Measurements from ENCODE around the gene PPP2R5E. TPM values are rescaled to one million over a fixed set of nuclear protein-coding genes. Genes with fewer than 3 reads are reported as not detected.

Gene PPP2R5E
- total and polyA plus RNA-seq, 2 experiments from 2014 or later, result 15.5 to 22.7 TPM

GRCh38 chr14:63452796-63453195 is 90.4 kb downstream of the PPP2R5E start:
- no peaks in the 10 kb centered on the region for H3K27me3 ChIP-seq
- H3K4me1 ChIP-seq (ENCODE audit: low read depth), result peaks cover 14% of the 10 kb centered on the region
- H3K36me3 ChIP-seq, result no peaks in the 10 kb centered on the region
- no peaks in the 10 kb centered on the region for H3K9me3 ChIP-seq (ENCODE audit: low read depth)
- H3K27ac ChIP-seq, result no peak overlapping the region
- no peak for DNase-seq (ENCODE audit: low read depth in 1 of 2, low spot score in 1 of 2)
- H3K4me3 ChIP-seq, result no peak overlapping the region
- no peak for TF ChIP-seq CTCF (IDR thresholded peaks at IDR 0.05; ENCODE audit: low read depth, low read length)

GRCh38 chr14:63448841-63449240 is 94.3 kb downstream of the PPP2R5E start:
- no peak for DNase-seq (ENCODE audit: low read depth in 1 of 2, low spot score in 1 of 2)
- no peaks in the 10 kb centered on the region for H3K36me3 ChIP-seq
- H3K4me1 ChIP-seq (ENCODE audit: low read depth), result peaks cover 9% of the 10 kb centered on the region
- no peak overlapping the region for H3K27ac ChIP-seq
- H3K9me3 ChIP-seq (ENCODE audit: low read depth), result no peaks in the 10 kb centered on the region
- H3K27me3 ChIP-seq, result no peaks in the 10 kb centered on the region
- H3K4me3 ChIP-seq, result no peak overlapping the region
- TF ChIP-seq CTCF (IDR thresholded peaks at IDR 0.05; ENCODE audit: low read depth, low read length), result no peak

- Histone ChIP-seq H3K36me3 (no peaks in the 10 kb centered on the region), H3K4me3 (no peak overlapping the region), H3K27ac (no peak overlapping the region), H3K9me3 (ENCODE audit: low read depth) (no peaks in the 10 kb centered on the region), H3K27me3 (no peaks in the 10 kb centered on the region), H3K4me1 (ENCODE audit: low read depth) (no peaks in the 10 kb centered on the region)
- no peak for DNase-seq (ENCODE audit: low read depth in 1 of 2, low spot score in 1 of 2)
- TF ChIP-seq CTCF (IDR thresholded peaks at IDR 0.05; ENCODE audit: low read depth, low read length), result no peak
Observed at GRCh38 chr14:63444588-63444987, 98.6 kb downstream of the PPP2R5E start.

- no peaks in the 10 kb centered on the region for H3K4me1 ChIP-seq (ENCODE audit: low read depth)
- H3K4me3 ChIP-seq, result no peak overlapping the region
- H3K9me3 ChIP-seq (ENCODE audit: low read depth), result no peaks in the 10 kb centered on the region
- no peak for TF ChIP-seq CTCF (IDR thresholded peaks at IDR 0.05; ENCODE audit: low read depth, low read length)
- DNase-seq (ENCODE audit: low read depth in 1 of 2, low spot score in 1 of 2), result no peak
- H3K27me3 ChIP-seq, result no peaks in the 10 kb centered on the region
- H3K36me3 ChIP-seq, result no peaks in the 10 kb centered on the region
- no peak overlapping the region for H3K27ac ChIP-seq
Observed at GRCh38 chr14:63443988-63444387, 99.2 kb downstream of the PPP2R5E start.

- no peak for TF ChIP-seq CTCF (IDR thresholded peaks at IDR 0.05; ENCODE audit: low read depth, low read length)
Observed at GRCh38 chr14:63443361-63443760, 99.8 kb downstream of the PPP2R5E start.

More at GRCh38 chr14:63443361-63443760, 99.8 kb downstream of the PPP2R5E start:
- Histone ChIP-seq H3K36me3 (no peaks in the 10 kb centered on the region), H3K27me3 (no peaks in the 10 kb centered on the region), H3K27ac (no peak overlapping the region), H3K4me3 (no peak overlapping the region), H3K4me1 (ENCODE audit: low read depth) (peaks cover 2% of the 10 kb centered on the region), H3K9me3 (ENCODE audit: low read depth) (no peaks in the 10 kb centered on the region)
- DNase-seq (ENCODE audit: low read depth in 1 of 2, low spot score in 1 of 2), result no peak

All from cardiac muscle cell (in vitro differentiated cells and primary cell).